Stimulated activated CD4-positive, alpha-beta T cell treated with anti-CD3 and anti-CD28 coated beads, TNF-alpha, amount 100 ng/mL, for 48 hours (primary cell): ENCODE measurements around the gene ATP11A.
"Not testable (repeated sequence)": the region's sequence is repeated elsewhere in the genome, so short reads cannot be mapped to it uniquely, and the experiment has no call there.

Experiments
- DNase-seq, 3 donors: peaks; one replicate each; pipeline ENCODE4 v3.0.0-alpha.2; 2020; ENCODE audit warnings: low read depth in 3 of 3

The ATP11A gene

GRCh38 chr13:112774829-112775565 lies 85.2 kb downstream of the ATP11A start:
- DNase-seq: no peak

- no peak for DNase-seq
These were observed 86.0 kb downstream of the ATP11A start for GRCh38 chr13:112775791-112776279.

GRCh38 chr13:112776354-112776753 lies 86.5 kb downstream of the ATP11A start:
- DNase-seq: no peak

- DNase-seq: no peak
These were observed 87.1 kb downstream of the ATP11A start for GRCh38 chr13:112776971-112777370.

- DNase-seq: no peak
These were observed 88.0 kb downstream of the ATP11A start for GRCh38 chr13:112777637-112778406.

GRCh38 chr13:112779856-112780604 lies 90.2 kb downstream of the ATP11A start:
- no peak for DNase-seq

GRCh38 chr13:112781287-112781686 lies 91.4 kb downstream of the ATP11A start:
- no peak for DNase-seq

GRCh38 chr13:112781881-112782361 lies 92.1 kb downstream of the ATP11A start:
- no peak for DNase-seq

GRCh38 chr13:112782429-112783010 lies 92.7 kb downstream of the ATP11A start:
- no peak for DNase-seq

- DNase-seq: no peak
These were observed 93.5 kb downstream of the ATP11A start for GRCh38 chr13:112783135-112783977.

GRCh38 chr13:112783978-112784371 lies 94.1 kb downstream of the ATP11A start:
- DNase-seq: no peak

- DNase-seq: no peak
These were observed 95.1 kb downstream of the ATP11A start for GRCh38 chr13:112784811-112785482.

- no peak for DNase-seq
These were observed 95.6 kb downstream of the ATP11A start for GRCh38 chr13:112785483-112785856.

GRCh38 chr13:112786810-112787209 lies 97.0 kb downstream of the ATP11A start:
- DNase-seq: not testable (repeated sequence)

GRCh38 chr13:112790735-112791641 lies 101.2 kb downstream of the ATP11A start:
- no peak for DNase-seq

- DNase-seq: no peak
These were observed 102.0 kb downstream of the ATP11A start for GRCh38 chr13:112791663-112792440.

GRCh38 chr13:112792511-112792910 lies 102.7 kb downstream of the ATP11A start:
- no peak for DNase-seq
